Epithelial cell of esophagus (primary cell): ENCODE measurements around the gene MSANTD1.

Experiments used
- DNase-seq: peaks from one replicate; pipeline ENCODE4 v3.0.0; 2010; ENCODE audit warnings: low read depth
- H3K4me3 ChIP-seq: 2 replicates; pipeline ENCODE4 v1.5.1; 2011; ENCODE audit warnings: mild to moderate bottlenecking, low read length, control low read depth
- CTCF ChIP-seq: IDR thresholded peaks from 2 replicates; pipeline ENCODE4 v1.5.1; 2011; ENCODE audit warnings: low read depth, mild to moderate bottlenecking, low read length, control low read depth, inconsistent platforms; ENCODE audit not compliant: insufficient read depth; ENCODE audit errors: missing control alignments

MSANTD1 gene

GRCh38 chr4:3287271-3287971 is 38.5 kb downstream of the MSANTD1 start:
- no peak for TF ChIP-seq CTCF
- no peak overlapping the region for H3K4me3 ChIP-seq
- no peak for DNase-seq

GRCh38 chr4:3287972-3288570 is 39.1 kb downstream of the MSANTD1 start:
- TF ChIP-seq CTCF = no peak
- no peak overlapping the region for H3K4me3 ChIP-seq
- no peak for DNase-seq

GRCh38 chr4:3288571-3289094 is 39.7 kb downstream of the MSANTD1 start:
- no peak for DNase-seq
- no peak for TF ChIP-seq CTCF
- no peak overlapping the region for H3K4me3 ChIP-seq

- DNase-seq = no peak
- no peak overlapping the region for H3K4me3 ChIP-seq
- TF ChIP-seq CTCF = no peak
Measured at GRCh38 chr4:3290476-3290875, 41.5 kb downstream of the MSANTD1 start.

GRCh38 chr4:3290889-3291321 is 41.9 kb downstream of the MSANTD1 start:
- no peak for TF ChIP-seq CTCF

DNA sequence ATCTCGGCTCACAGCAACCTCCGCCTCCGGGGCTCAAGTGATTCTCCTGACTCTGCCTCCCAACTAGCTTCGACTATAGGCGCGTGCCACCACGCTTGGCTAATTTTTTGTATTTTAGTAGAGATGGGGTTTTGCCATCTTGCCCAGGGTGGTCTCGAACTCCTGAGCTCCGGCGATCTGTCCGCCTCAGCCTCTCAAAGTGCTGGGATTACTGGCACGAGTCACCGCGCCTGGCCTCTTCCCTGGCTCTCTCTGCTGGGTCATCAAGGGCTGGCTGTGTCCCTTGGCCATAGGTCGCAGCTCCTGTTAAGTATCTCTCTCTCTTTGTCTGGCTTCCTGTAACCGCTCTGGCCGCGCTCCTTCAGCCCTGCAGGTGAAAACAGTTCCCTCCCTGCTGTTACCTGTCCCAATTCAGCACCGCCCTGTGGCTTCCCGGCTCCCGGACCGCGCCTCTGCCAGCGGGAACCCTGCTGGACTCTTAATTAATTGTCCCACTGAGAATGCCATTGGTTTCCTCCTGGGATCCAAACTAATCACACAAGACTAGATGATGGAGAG is 42.5 kb downstream of the MSANTD1 start:
- no peak for TF ChIP-seq CTCF
- H3K4me3 ChIP-seq = peak overlapping the region; percentile 59
- DNase-seq = peak; percentile 32

More at GRCh38 chr4:3290889-3291321, 41.9 kb downstream of the MSANTD1 start:
- H3K4me3 ChIP-seq = no peak overlapping the region
- DNase-seq = no peak
